ENCODE results near the gene PLCG2.

DNA sequence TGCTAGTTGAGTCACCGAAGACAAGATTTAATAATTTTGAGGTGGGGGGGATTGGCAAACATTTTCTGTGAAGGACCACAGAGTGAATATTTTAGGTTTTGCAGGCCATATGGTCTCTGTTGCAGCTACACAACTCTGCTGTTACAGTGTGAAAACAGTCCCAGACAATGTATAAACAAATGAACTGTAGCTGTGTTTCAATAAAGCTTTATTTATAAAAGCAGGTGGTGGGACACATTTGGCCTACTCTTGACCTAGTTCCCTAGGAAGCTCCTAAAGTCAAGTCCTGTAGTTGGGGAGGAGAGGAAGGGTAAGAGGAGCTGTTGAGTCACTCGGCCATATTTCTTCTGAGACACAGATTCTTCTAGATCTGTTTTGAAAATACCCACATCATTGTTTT lies 139.8 kb downstream of the PLCG2 start:
- TF ChIP-seq, protein P1, sequence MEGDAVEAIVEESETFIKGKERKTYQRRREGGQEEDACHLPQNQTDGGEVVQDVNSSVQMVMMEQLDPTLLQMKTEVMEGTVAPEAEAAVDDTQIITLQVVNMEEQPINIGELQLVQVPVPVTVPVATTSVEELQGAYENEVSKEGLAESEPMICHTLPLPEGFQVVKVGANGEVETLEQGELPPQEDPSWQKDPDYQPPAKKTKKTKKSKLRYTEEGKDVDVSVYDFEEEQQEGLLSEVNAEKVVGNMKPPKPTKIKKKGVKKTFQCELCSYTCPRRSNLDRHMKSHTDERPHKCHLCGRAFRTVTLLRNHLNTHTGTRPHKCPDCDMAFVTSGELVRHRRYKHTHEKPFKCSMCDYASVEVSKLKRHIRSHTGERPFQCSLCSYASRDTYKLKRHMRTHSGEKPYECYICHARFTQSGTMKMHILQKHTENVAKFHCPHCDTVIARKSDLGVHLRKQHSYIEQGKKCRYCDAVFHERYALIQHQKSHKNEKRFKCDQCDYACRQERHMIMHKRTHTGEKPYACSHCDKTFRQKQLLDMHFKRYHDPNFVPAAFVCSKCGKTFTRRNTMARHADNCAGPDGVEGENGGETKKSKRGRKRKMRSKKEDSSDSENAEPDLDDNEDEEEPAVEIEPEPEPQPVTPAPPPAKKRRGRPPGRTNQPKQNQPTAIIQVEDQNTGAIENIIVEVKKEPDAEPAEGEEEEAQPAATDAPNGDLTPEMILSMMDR (IDR thresholded peaks at IDR 0.05): no peak
- TF ChIP-seq POLR2A (IDR thresholded peaks at IDR 0.05): no peak
